GM18505 (cell line): ENCODE results near the gene AADAC.
"Not testable (repeated sequence)": the region's sequence is repeated elsewhere in the genome, so short reads cannot be mapped to it uniquely, and the experiment has no call there.

ENCODE experiments used
- ATAC-seq: cut with Tn5 transposase; IDR thresholded peaks from one replicate; pipeline ENCODE4 v1.9.1; 2021; ENCODE audit not compliant: unreplicated experiment
- POLR2A ChIP-seq: IDR thresholded peaks from 4 replicates; pipeline ENCODE4 v1.6.1; 2011; ENCODE audit warnings: borderline replicate concordance; ENCODE audit not compliant: insufficient read depth, insufficient read length; ENCODE audit errors: extremely low read depth

AADAC gene

DNA sequence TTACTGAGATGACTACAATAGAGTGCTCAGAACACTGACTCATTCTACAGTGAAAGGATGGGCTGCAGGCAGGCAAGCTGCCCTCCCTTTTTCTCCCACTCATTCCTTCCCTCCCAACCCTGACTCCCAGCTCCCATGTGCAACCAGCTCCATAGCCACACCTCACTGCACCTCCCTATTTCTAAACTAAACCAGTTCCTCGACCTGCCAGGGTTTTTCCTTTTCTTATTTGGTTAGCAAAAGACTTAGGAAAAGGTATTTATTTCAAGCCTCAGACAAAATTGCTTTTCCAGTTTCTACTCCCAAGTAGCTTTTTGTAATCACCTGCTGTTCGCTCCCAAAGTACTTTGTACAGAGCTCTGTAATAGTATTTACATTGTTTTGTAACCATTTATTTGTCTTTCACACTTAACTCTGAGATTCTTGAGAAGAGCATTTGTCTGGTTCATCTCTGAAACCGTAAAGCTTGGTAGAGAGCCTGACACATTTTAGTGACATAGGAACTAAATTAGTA, 2.2 kb downstream of the AADAC start:
- no peak for TF ChIP-seq POLR2A
- ATAC-seq = no peak

- ATAC-seq = no peak
- no peak for TF ChIP-seq POLR2A
These were observed 3.6 kb downstream of the AADAC start for GRCh38 chr3:151817473-151817872.

- ATAC-seq = no peak
- no peak for TF ChIP-seq POLR2A
These were observed 4.4 kb downstream of the AADAC start for GRCh38 chr3:151818361-151818760.

DNA sequence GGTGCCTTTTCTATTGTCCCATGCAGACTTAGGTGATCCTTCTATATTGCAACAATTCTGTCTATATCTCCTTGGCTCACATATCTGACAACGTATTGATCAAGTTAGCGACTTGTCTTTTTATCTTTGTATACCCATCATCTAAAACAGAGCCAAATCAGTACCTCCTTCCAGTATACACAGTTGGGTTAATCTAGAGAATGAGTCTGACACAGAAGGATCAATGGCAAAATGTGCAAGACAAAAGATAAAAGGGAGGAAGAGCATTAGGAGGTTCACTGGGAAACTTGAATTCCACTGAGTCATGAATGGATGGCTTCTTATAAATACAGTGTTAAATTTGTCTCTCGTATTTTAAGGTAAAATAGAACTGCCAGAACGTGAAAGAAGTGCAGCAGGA, 6.0 kb downstream of the AADAC start:
- no peak for ATAC-seq
- TF ChIP-seq POLR2A = no peak

DNA sequence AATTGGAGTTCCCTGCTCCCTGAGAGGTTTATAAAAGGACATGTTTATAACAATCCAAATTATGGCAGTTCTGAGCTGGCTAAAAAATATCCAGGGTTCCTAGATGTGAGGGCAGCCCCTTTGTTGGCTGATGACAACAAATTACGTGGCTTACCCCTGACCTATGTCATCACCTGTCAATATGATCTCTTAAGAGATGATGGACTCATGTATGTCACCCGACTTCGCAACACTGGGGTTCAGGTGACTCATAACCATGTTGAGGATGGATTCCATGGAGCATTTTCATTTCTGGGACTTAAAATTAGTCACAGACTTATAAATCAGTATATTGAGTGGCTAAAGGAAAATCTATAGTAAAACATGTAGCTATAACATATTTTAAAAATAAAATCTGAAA, 13.9 kb downstream of the AADAC start:
- ATAC-seq = no peak

GRCh38 chr3:151835751-151836525, 22.0 kb downstream of the AADAC start:
- no peak for ATAC-seq
- no peak for TF ChIP-seq POLR2A

More for the DNA sequence above, 13.9 kb downstream of the AADAC start:
- TF ChIP-seq POLR2A = no peak

- TF ChIP-seq POLR2A = no peak
- ATAC-seq = no peak
These were observed 23.1 kb downstream of the AADAC start for GRCh38 chr3:151837057-151837456.

DNA sequence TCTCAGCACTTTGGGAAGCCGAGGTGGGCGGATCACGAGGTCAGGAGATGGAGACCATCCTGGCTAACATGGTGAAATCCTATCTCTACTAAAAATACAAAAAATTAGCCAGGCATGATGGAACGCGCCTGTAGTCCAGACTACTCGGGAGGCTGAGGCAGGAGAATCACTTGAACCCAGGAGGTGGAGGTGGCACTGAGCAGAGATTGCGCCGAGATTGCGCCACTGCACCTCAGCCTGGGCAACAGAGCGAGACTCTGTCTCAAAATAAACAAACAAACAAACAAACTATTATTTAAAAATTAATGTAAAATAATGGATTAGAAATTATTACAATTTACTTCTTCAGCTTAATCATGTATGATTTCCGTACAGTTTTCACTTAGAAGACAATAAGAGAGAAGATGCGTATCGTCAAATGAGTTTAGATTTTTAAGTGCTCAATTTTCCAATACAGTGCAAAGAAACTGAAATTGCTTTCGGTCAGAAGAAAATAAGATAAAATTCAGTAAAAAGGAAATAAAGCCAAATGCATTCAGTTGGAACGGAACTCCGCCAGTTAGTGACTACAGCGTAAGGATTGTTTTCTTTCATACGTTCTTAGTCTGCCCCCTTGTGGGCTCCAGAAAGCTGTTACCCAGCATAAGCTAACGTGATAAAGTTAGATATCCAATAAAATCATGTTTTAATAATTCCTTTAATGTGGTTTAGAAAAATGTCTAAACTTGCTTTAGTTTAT, 24.8 kb downstream of the AADAC start:
- ATAC-seq = peak; percentile 74
- no peak for TF ChIP-seq POLR2A

- TF ChIP-seq POLR2A = no peak
- ATAC-seq = no peak
These were observed 25.4 kb downstream of the AADAC start for GRCh38 chr3:151839313-151839631.

GRCh38 chr3:151841801-151842200, 27.9 kb downstream of the AADAC start:
- no peak for TF ChIP-seq POLR2A

GRCh38 chr3:151843275-151843674, 29.4 kb downstream of the AADAC start:
- ATAC-seq = no peak
- TF ChIP-seq POLR2A = no peak

More at GRCh38 chr3:151841801-151842200, 27.9 kb downstream of the AADAC start:
- ATAC-seq = no peak

DNA sequence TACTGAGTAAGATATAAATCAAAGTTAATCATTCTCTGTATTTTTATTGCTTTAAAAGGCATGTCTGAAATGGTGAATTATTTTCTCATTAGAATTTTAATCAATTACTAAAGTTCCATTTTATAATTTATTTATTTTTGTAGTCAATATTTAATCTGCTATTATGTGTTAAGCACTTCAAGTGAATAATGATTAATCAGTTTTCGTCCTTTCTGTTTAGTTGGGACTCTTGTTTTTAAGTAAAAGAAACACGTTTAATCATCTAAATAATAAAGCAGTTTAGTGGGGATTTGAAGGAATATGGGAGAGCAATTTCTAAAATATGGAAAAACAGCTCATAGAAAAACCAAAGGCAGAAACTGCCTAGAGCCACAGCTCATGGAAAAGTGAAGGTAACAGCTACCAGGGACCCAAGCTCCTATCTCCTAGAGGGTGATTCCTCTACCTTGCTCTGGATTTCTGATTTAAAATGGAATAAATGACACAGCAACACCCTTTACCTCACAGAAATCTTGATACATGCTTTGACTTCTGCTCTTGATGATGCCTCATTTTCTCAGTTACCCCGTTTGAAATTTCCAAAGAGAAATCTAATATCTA, 31.5 kb downstream of the AADAC start:
- ATAC-seq = no peak
- TF ChIP-seq POLR2A = no peak

GRCh38 chr3:151850065-151850464, 36.1 kb downstream of the AADAC start:
- not testable (repeated sequence) for ATAC-seq
